MCF 10A (cell line): Measurements from ENCODE around the gene TRAPPC14. TPM values are rescaled to one million over a fixed set of nuclear protein-coding genes. Genes with fewer than 3 reads are reported as not detected.
A peak's percentile ranks its signal among the peaks of the same experiment; 100 is the strongest.
"Not testable (repeated sequence)": the region's sequence is repeated elsewhere in the genome, so short reads cannot be mapped to it uniquely, and the experiment has no call there.

Experiments
- BruUV-seq: library from RNA; stranded (reverse); fragments of 400-500 nt; replicated peaks from 2 replicates; lab custom pipeline; 2021; lab: Mats Ljungman, UMichigan
- CTCF ChIA-PET: fragments of 300-600 bp; sonication (Branson Sonifier 250); formaldehyde crosslinking; extraction: SDS; loops from one replicate; lab custom pipeline; 2021; ENCODE audit warnings: antibody characterized with exemption, inconsistent platforms; lab: Yijun Ruan, JAX
- POLR2A ChIA-PET: fragments of 300-600, 350-650 bp; sonication (Branson Sonifier 250); formaldehyde crosslinking; extraction: SDS; loops from one replicate; lab custom pipeline; 2020; ENCODE audit warnings: antibody characterized with exemption, inconsistent platforms; lab: Yijun Ruan, JAX
- DNase-seq: peaks from one replicate; pipeline ENCODE4 v3.0.0-alpha.2; 2018; ENCODE audit not compliant: unreplicated experiment
- H3K27ac Mint-ChIP-seq: one replicate; pipeline ENCODE4 v1.8.0; 2022; ENCODE audit warnings: mild to moderate bottlenecking, low read depth, mixed read lengths; ENCODE audit not compliant: unreplicated experiment
- H3K27me3 Mint-ChIP-seq: one replicate; pipeline ENCODE4 v1.8.0; 2022; ENCODE audit warnings: mixed read lengths; ENCODE audit not compliant: insufficient read depth, unreplicated experiment
- H3K36me3 Mint-ChIP-seq: one replicate; pipeline ENCODE4 v1.8.0; 2022; ENCODE audit warnings: mild to moderate bottlenecking, moderate library complexity, mixed read lengths; ENCODE audit not compliant: insufficient read depth, unreplicated experiment
- H3K4me1 Mint-ChIP-seq: one replicate; pipeline ENCODE4 v1.8.0; 2022; ENCODE audit warnings: mixed read lengths; ENCODE audit not compliant: insufficient read depth, unreplicated experiment
- H3K4me3 Mint-ChIP-seq: one replicate; pipeline ENCODE4 v1.8.0; 2022; ENCODE audit warnings: mild to moderate bottlenecking, moderate library complexity, mixed read lengths; ENCODE audit not compliant: unreplicated experiment
- H3K9me3 Mint-ChIP-seq: one replicate; pipeline ENCODE4 v1.8.0; 2022; ENCODE audit warnings: mixed read lengths; ENCODE audit not compliant: unreplicated experiment
- CTCF ChIP-seq: fragments of 200-600 bp; IDR thresholded peaks from one replicate; pipeline ENCODE4 v1.8.0; 2022; ENCODE audit warnings: antibody characterized with exemption, mild to moderate bottlenecking; ENCODE audit not compliant: unreplicated experiment
- intact Hi-C: fragments of 100-400 bp; cut with micrococcal nuclease; formaldehyde crosslinking; loops from 2 replicates; pipeline ENCODE4 v1.14.1; 2022
- total RNA-seq: library from RNA; stranded (reverse); gene quantifications from 2 replicates; pipeline ENCODE4 v1.2.3, GENCODE V29; 2022

TRAPPC14 gene
- total RNA-seq, 1 experiment from 2014 or later, result 21.7 TPM

DNA sequence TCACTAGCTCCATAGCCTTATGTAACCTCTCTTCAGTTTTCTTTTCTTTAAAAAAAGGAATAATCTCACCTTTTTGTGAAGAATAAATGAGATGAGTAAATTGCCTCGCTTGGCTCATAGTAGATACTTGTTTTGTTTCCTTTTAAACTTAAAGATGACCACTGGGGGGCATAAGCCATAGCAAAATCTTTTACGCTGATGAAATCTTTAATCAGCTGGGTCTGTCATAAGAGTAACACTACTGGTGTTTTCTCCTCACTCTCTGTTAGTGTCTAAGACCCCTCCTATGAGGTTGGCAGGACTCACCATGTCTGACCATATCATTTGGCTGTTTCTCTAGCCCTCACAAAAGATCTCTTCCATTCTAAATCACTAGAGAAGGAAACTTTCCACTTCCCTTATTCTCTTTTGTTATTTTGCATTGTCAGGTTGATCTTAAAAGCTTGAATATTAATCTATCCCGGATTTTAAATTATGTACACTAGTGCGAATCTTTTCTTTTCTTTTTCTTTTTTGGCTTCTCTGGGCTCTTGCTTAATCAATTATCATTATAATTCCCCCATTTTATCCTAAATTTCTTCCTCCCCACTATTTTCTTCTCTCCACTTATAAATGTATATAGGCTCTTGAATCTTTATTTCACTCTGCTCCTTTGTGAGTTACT, 31.7 kb upstream of the TRAPPC14 start:
- no peaks in the 10 kb centered on the region for H3K27me3 Mint-ChIP-seq
- intact Hi-C loops, result no loop called here
- H3K27ac Mint-ChIP-seq, result no peak overlapping the region
- no peak overlapping the region for H3K4me3 Mint-ChIP-seq
- DNase-seq, result peak; percentile 44
- no TSS peak for BruUV-seq
- TF ChIP-seq CTCF, result peak; percentile 46
- H3K36me3 Mint-ChIP-seq, result no peaks in the 10 kb centered on the region
- H3K9me3 Mint-ChIP-seq, result no peaks in the 10 kb centered on the region
- ChIA-PET CTCF (interaction anchor here (0.6 to 1.9 kb wide), 9 partner anchors 10 to 190 kb away, joined by 3 to 8 read pairs (median 3); no protein-coding TSS in a partner anchor), POLR2A (interaction anchor here (0.8 to 1.1 kb wide), 5 partner anchors 14 to 41 kb away, joined by 3 to 5 read pairs (median 3); partner anchors contain the start of gene LAMTOR4)
- peaks cover 5% of the 10 kb centered on the region for H3K4me1 Mint-ChIP-seq

GRCh38 chr7:100189061-100189460, 30.5 kb upstream of the TRAPPC14 start:
- TF ChIP-seq CTCF, result no peak
- ChIA-PET CTCF (interaction anchor here (0.5 to 1.9 kb wide), 5 partner anchors 9 to 100 kb away, joined by 3 to 6 read pairs (median 3); no protein-coding TSS in a partner anchor), POLR2A (no interaction called here)
- no peaks in the 10 kb centered on the region for H3K36me3 Mint-ChIP-seq
- no peak overlapping the region for H3K27ac Mint-ChIP-seq
- no peak overlapping the region for H3K4me3 Mint-ChIP-seq
- intact Hi-C loops, result no loop called here
- H3K4me1 Mint-ChIP-seq, result peaks cover 5% of the 10 kb centered on the region
- no peak for DNase-seq
- no peaks in the 10 kb centered on the region for H3K9me3 Mint-ChIP-seq
- H3K27me3 Mint-ChIP-seq, result no peaks in the 10 kb centered on the region
- BruUV-seq, result no TSS peak

DNA sequence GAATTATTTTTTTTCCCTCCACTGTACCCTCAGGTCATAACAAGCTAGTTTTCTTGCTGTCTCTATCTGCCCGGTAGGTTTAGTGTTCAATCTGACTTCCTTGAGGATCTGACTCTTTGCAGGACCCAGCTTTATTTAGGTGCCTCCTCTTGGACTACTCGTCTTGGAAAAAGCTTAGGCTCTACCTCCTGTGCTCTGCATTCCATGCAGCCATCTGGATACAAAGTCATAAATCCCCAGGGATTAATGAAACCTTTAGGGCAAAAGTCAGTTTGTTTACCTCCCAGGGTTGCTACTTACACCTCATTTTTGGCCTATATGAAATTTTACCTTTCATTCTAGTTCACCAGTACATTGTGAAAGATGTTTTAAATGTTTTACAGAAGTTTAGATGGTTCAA, 27.2 kb upstream of the TRAPPC14 start:
- DNase-seq, result no peak
- H3K27me3 Mint-ChIP-seq, result no peaks in the 10 kb centered on the region
- no peak overlapping the region for H3K27ac Mint-ChIP-seq
- no peaks in the 10 kb centered on the region for H3K36me3 Mint-ChIP-seq
- H3K9me3 Mint-ChIP-seq, result no peaks in the 10 kb centered on the region
- no peak for TF ChIP-seq CTCF
- no peaks in the 10 kb centered on the region for H3K4me1 Mint-ChIP-seq
- CTCF ChIA-PET, result interaction anchor here (0.7 to 1.2 kb wide), 2 partner anchors 47 to 63 kb away, joined by 4 to 6 read pairs; no protein-coding TSS in a partner anchor
- intact Hi-C loops, result no loop called here
- BruUV-seq, result no TSS peak
- POLR2A ChIA-PET, result no interaction called here
- no peak overlapping the region for H3K4me3 Mint-ChIP-seq

GRCh38 chr7:100183090-100183489, 24.6 kb upstream of the TRAPPC14 start:
- intact Hi-C loops, H3K36me3 Mint-ChIP-seq, BruUV-seq, H3K4me3 Mint-ChIP-seq, H3K9me3 Mint-ChIP-seq, H3K4me1 Mint-ChIP-seq, H3K27ac Mint-ChIP-seq, H3K27me3 Mint-ChIP-seq: not testable (repeated sequence)
- ChIA-PET CTCF (interaction anchor here (0.6 kb wide), 1 partner anchor 82 kb away, joined by 3 read pairs; no protein-coding TSS in a partner anchor), POLR2A (interaction anchor here (0.6 kb wide), 1 partner anchor 34 kb away, joined by 4 read pairs; the partner anchor contains the start of gene LAMTOR4)
- DNase-seq, result peak; percentile 23

GRCh38 chr7:100182616-100183015, 24.1 kb upstream of the TRAPPC14 start:
- CTCF ChIA-PET, BruUV-seq, intact Hi-C loops: not testable (repeated sequence)

DNA sequence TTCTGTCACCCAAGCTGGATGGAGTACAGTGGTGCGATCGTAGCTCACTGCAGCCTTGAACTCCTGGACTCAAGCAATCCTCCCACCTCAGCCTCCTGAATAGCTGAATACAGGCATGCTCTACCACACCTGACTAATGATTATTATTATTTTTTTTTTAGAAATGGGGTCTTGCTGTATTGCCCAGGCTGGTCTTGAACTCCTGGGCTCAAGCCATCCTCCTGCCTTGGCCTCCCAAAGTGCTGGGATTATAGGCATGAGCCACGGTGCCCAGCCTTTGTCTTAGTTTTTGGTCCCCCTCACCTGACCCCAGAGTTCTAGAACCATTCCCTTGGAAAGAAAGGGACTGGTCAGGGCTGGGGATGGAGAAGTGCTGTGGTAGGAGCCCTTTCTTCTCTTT, 21.6 kb upstream of the TRAPPC14 start:
- H3K4me3 Mint-ChIP-seq, DNase-seq, H3K9me3 Mint-ChIP-seq, intact Hi-C loops, BruUV-seq, H3K27me3 Mint-ChIP-seq, POLR2A ChIA-PET, H3K36me3 Mint-ChIP-seq, H3K27ac Mint-ChIP-seq: not testable (repeated sequence)
- H3K4me1 Mint-ChIP-seq, result peaks cover 10% of the 10 kb centered on the region
- CTCF ChIA-PET, result interaction anchor here (0.7 to 1.7 kb wide), 2 partner anchors 9 to 228 kb away, joined by 3 to 6 read pairs; no protein-coding TSS in a partner anchor

More at GRCh38 chr7:100182616-100183015, 24.1 kb upstream of the TRAPPC14 start:
- H3K27me3 Mint-ChIP-seq, DNase-seq, H3K4me1 Mint-ChIP-seq, H3K27ac Mint-ChIP-seq, POLR2A ChIA-PET, H3K9me3 Mint-ChIP-seq, H3K36me3 Mint-ChIP-seq, H3K4me3 Mint-ChIP-seq: not testable (repeated sequence)
